ENCODE results near the gene NPC2.

NPC2 gene

GRCh38 chr14:74507840-74508239, 14.7 kb upstream of the NPC2 start:
- H3K4me3 ChIP-seq (ENCODE audit: low read length), result no peak overlapping the region
- TF ChIP-seq CTCF (IDR thresholded peaks at IDR 0.05; ENCODE audit: insufficient read depth, low read depth, low read length, missing control alignments), result no peak
- no peak for DNase-seq (ENCODE audit: low read depth)

DNA sequence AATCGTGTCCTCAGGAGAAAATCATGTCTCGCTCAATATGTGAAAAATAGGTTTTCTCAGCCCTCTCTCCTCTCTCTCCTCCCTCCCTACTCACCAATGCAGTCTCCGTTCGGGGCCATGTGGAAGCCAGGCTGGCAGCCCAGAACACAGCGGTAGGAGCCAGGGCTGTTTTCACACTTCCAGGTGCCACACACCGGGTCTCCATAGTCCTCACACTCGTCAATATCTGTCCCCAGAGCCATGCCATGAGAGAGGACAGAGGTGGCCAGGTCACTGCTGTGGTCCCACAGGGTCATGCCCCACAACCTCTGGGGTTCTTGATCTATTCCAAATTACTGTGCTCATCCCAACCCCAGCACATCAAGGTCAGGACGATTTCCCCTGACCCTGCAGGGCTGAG, 14.0 kb upstream of the NPC2 start:
- TF ChIP-seq CTCF (IDR thresholded peaks at IDR 0.05; ENCODE audit: insufficient read depth, low read depth, low read length, missing control alignments), result no peak

DNA sequence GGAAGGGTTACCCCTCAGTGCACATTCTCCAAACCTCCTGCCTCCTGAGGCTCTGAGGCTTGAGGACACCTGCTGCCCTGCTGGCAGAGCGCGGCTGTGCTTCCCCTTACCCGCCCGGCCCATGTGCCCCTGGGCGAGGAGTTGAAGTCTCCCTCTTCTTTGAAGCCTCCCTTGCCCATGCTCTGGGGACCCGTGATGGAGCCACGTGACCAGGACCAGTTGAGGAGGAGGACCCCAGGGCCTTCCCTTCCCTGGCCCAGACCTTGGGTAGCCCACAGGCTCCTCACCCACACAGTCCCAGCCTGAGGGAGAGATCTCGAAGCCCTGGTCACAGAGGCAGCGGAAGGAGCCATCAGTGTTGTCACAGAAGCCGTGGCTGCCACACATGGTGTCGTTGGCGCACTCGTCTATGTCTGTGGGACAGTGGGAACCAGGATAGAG, 13.3 kb upstream of the NPC2 start:
- no peak for DNase-seq (ENCODE audit: low read depth)
- H3K4me3 ChIP-seq (ENCODE audit: low read length), result no peak overlapping the region
- TF ChIP-seq CTCF (IDR thresholded peaks at IDR 0.05; ENCODE audit: insufficient read depth, low read depth, low read length, missing control alignments), result no peak

More for the DNA sequence above, 14.0 kb upstream of the NPC2 start:
- no peak overlapping the region for H3K4me3 ChIP-seq (ENCODE audit: low read length)
- no peak for DNase-seq (ENCODE audit: low read depth)

DNA sequence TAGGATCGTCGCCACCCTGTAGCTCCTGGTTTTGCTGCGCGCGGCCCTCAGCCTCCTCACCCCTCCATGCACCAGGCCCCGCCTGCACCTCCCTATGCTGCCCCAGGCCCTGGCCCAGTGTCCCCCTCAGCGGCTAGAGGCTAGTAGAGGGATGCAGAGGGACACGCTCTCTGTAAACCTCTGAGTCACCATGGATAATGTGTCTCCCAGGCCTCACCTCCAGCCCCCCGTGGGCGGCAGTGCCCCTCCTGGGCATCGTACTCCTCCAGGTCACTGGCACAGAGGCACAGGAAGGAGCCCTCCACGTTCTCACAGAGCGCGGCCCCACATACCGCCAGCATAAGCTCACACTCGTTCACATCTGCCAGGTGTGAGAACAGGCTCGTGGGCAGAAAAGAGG, 12.7 kb upstream of the NPC2 start:
- H3K4me3 ChIP-seq (ENCODE audit: low read length), result no peak overlapping the region
- no peak for TF ChIP-seq CTCF (IDR thresholded peaks at IDR 0.05; ENCODE audit: insufficient read depth, low read depth, low read length, missing control alignments)
- DNase-seq (ENCODE audit: low read depth), result no peak

GRCh38 chr14:74504874-74505720, 12.0 kb upstream of the NPC2 start:
- DNase-seq (ENCODE audit: low read depth), result no peak
- no peak overlapping the region for H3K4me3 ChIP-seq (ENCODE audit: low read length)
- TF ChIP-seq CTCF (IDR thresholded peaks at IDR 0.05; ENCODE audit: insufficient read depth, low read depth, low read length, missing control alignments), result no peak

- no peak overlapping the region for H3K4me3 ChIP-seq (ENCODE audit: low read length)
- DNase-seq (ENCODE audit: low read depth), result no peak
- no peak for TF ChIP-seq CTCF (IDR thresholded peaks at IDR 0.05; ENCODE audit: insufficient read depth, low read depth, low read length, missing control alignments)
Measured at GRCh38 chr14:74504412-74504811, 11.3 kb upstream of the NPC2 start.

DNA sequence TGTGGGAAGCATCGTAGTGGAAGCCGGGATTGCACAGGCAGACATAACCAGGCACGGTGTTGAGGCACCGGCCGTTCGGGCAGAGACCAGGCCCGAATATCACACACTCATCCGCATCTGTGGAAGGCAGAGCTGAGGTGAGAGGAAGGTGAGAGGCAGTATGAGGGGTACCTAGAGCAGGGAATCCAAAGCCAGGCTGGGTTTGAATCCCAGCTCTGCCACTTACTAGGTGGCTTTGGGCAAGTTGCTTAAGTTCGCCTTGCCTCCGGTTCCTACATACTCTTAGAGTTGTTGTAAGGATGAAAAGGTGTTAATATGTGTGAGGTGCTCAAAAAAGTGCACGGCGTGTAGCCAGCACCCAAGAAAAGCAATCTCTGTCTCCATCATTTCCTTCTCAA, 10.8 kb upstream of the NPC2 start:
- no peak for DNase-seq (ENCODE audit: low read depth)
- no peak for TF ChIP-seq CTCF (IDR thresholded peaks at IDR 0.05; ENCODE audit: insufficient read depth, low read depth, low read length, missing control alignments)
- H3K4me3 ChIP-seq (ENCODE audit: low read length), result no peak overlapping the region

Measured in epithelial cell of esophagus (primary cell).